ENCODE data around the gene GRB10. TPM values are rescaled to one million over a fixed set of nuclear protein-coding genes. Genes with fewer than 3 reads are reported as not detected.

GRB10 gene
- total and polyA plus RNA-seq, 2 donors (not counting 3 experiments of a cell fraction or from before 2014, with no cell fraction given): 43.7 to 240 TPM

DNA sequence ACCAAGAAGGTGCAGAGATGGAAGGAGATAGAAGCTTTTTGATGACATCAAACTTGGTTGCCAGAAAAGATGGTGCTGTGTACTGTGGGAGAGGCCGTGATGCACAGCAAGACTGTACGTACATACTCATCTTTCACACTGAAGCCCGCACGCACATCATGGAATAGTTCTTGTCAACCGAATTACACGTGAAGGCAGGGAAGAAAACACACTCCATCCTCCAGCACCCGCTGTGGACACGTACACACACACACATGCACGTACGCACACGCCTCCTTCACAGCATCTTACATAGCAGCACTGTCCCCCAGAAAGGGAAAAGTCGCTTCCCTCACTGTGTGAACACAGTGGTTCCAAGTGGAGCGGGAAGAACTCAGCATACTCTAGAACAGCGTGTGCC, 163.0 kb downstream of the GRB10 start:
- Histone ChIP-seq H3K9ac (replicated peaks; ENCODE audit: extremely low read depth, insufficient read depth, low read length) (no peak overlapping the region), H2AFZ (ENCODE audit: low read depth, low read length) (no peak overlapping the region), H4K20me1 (replicated peaks; ENCODE audit: control insufficient read depth, extremely low read depth, insufficient read depth, low read length) (no peaks in the 10 kb centered on the region), H3K4me2 (ENCODE audit: insufficient read depth, low read length) (no peak overlapping the region), H3K27ac (ENCODE audit: insufficient read depth, low read depth, low read length) (no peak overlapping the region), H3K4me3 (replicated peaks in 1 of 3; ENCODE audit: insufficient read depth in 1 of 3, low read depth in 1 of 3, low read length in 3 of 3) (no peak overlapping the region), H3K9me1 (replicated peaks; ENCODE audit: control insufficient read depth, extremely low read depth, insufficient read depth, low read length) (no peaks in the 10 kb centered on the region), H3K27me3 (ENCODE audit: control insufficient read depth in 2 of 2, insufficient read depth in 2 of 2, low read length in 2 of 2) (no peaks in the 10 kb centered on the region), H3K9me3 (replicated peaks; ENCODE audit: control insufficient read depth, insufficient read depth, low read length) (no peaks in the 10 kb centered on the region), H3K4me1 (ENCODE audit: control insufficient read depth, extremely low read depth, insufficient read depth, low read length) (peaks cover 10% of the 10 kb centered on the region), H3K79me2 (ENCODE audit: control insufficient read depth, insufficient read depth, low read length) (peaks cover 10% of the 10 kb centered on the region), H3K36me3 (ENCODE audit: control insufficient read depth in 2 of 2, extremely low read depth in 1 of 2, insufficient read depth in 2 of 2, low read length in 2 of 2) (peaks cover 21 to 49% of the 10 kb centered on the region in 2 experiments)
- no peak for DNase-seq (ENCODE audit: low read depth, low spot score)
- dilution Hi-C loops (cut with MboI; ENCODE audit: extremely low pct_ligation_motif_present, low sequenced_read_pairs) (no loop called here), intact Hi-C loops (cut with micrococcal nuclease) (no loop called here)
- ChIA-PET CTCF (no interaction called here), POLR2A (no interaction called here)
- no peak for FAIRE-seq
- BruUV-seq (replicated peaks): no TSS peak
- TF ChIP-seq POLR2A (IDR thresholded peaks at IDR 0.05; ENCODE audit: low read depth, low read length): no peak
- TF ChIP-seq GATA2 (IDR thresholded peaks at IDR 0.05; ENCODE audit: insufficient read depth, insufficient read length, low read depth, low read length): no peak
- TF ChIP-seq MYC (IDR thresholded peaks at IDR 0.05; ENCODE audit: low read depth, low read length): no peak
- no peak for TF ChIP-seq FOS (IDR thresholded peaks at IDR 0.05; ENCODE audit: borderline replicate concordance, insufficient read depth, low read length)

DNA sequence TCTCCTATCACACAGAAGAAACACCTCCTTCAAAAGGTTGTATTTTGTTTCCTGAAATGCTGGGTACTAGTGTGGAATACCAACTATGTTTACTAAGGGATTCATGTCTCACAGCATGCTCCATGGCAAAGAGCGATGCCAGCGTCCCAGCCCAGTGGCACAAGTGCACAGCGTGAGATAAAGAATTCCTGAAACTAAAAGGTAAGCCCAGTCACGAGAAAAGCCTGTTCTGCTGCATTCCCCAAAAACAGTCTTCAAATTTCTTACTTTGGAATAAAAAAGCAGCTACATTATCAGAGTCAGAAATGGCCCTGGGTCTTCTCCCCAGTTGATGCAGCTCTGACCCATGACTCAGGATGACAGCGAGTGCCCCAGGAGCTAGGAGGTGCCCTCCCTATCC, 164.4 kb downstream of the GRB10 start:
- no peak for FAIRE-seq
- peaks cover 18 to 58% of the 10 kb centered on the region in 2 experiments for H3K36me3 ChIP-seq (ENCODE audit: control insufficient read depth in 2 of 2, extremely low read depth in 1 of 2, insufficient read depth in 2 of 2, low read length in 2 of 2)
- TF ChIP-seq EZH2 (IDR thresholded peaks at IDR 0.05; ENCODE audit: borderline replicate concordance, low read depth, low read length, severe bottlenecking) (no peak), POLR2A (IDR thresholded peaks at IDR 0.05; ENCODE audit: low read depth, low read length) (no peak), MYC (IDR thresholded peaks at IDR 0.05; ENCODE audit: low read depth, low read length) (no peak), FOS (IDR thresholded peaks at IDR 0.05; ENCODE audit: borderline replicate concordance, insufficient read depth, low read length) (no peak), POLR2AphosphoS5 (IDR thresholded peaks at IDR 0.05; ENCODE audit: insufficient read depth, low read depth, low read length) (no peak), GATA2 (IDR thresholded peaks at IDR 0.05; ENCODE audit: insufficient read depth, insufficient read length, low read depth, low read length) (no peak)
- TF ChIP-seq, protein P1, sequence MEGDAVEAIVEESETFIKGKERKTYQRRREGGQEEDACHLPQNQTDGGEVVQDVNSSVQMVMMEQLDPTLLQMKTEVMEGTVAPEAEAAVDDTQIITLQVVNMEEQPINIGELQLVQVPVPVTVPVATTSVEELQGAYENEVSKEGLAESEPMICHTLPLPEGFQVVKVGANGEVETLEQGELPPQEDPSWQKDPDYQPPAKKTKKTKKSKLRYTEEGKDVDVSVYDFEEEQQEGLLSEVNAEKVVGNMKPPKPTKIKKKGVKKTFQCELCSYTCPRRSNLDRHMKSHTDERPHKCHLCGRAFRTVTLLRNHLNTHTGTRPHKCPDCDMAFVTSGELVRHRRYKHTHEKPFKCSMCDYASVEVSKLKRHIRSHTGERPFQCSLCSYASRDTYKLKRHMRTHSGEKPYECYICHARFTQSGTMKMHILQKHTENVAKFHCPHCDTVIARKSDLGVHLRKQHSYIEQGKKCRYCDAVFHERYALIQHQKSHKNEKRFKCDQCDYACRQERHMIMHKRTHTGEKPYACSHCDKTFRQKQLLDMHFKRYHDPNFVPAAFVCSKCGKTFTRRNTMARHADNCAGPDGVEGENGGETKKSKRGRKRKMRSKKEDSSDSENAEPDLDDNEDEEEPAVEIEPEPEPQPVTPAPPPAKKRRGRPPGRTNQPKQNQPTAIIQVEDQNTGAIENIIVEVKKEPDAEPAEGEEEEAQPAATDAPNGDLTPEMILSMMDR (IDR thresholded peaks at IDR 0.05; ENCODE audit: extremely low read depth in 1 of 2, insufficient read depth in 1 of 2, low read depth in 1 of 2, low read length in 2 of 2): no peak
- TF ChIP-seq, protein P2, sequence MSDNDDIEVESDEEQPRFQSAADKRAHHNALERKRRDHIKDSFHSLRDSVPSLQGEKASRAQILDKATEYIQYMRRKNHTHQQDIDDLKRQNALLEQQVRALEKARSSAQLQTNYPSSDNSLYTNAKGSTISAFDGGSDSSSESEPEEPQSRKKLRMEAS (IDR thresholded peaks at IDR 0.05; ENCODE audit: insufficient read depth, insufficient read length): no peak
- dilution Hi-C loops (cut with MboI; ENCODE audit: extremely low pct_ligation_motif_present, low sequenced_read_pairs): no loop called here
- no peaks in the 10 kb centered on the region for H3K9me3 ChIP-seq (replicated peaks; ENCODE audit: control insufficient read depth, insufficient read depth, low read length)
- H3K27ac ChIP-seq (ENCODE audit: insufficient read depth, low read depth, low read length): no peak overlapping the region
- no peaks in the 10 kb centered on the region for H4K20me1 ChIP-seq (replicated peaks; ENCODE audit: control insufficient read depth, extremely low read depth, insufficient read depth, low read length)
- DNase-seq (ENCODE audit: low read depth, low spot score): no peak
- no peak overlapping the region for H3K4me2 ChIP-seq (ENCODE audit: insufficient read depth, low read length)
- POLR2A ChIA-PET: no interaction called here
- H3K79me2 ChIP-seq (ENCODE audit: control insufficient read depth, insufficient read depth, low read length): peaks cover 10% of the 10 kb centered on the region
- H3K27me3 ChIP-seq (ENCODE audit: control insufficient read depth in 2 of 2, insufficient read depth in 2 of 2, low read length in 2 of 2): no peaks in the 10 kb centered on the region
- peaks cover 10% of the 10 kb centered on the region for H3K4me1 ChIP-seq (ENCODE audit: control insufficient read depth, extremely low read depth, insufficient read depth, low read length)
- no peak overlapping the region for H3K9ac ChIP-seq (replicated peaks; ENCODE audit: extremely low read depth, insufficient read depth, low read length)
- no peak overlapping the region for H2AFZ ChIP-seq (ENCODE audit: low read depth, low read length)
- H3K9me1 ChIP-seq (replicated peaks; ENCODE audit: control insufficient read depth, extremely low read depth, insufficient read depth, low read length): no peaks in the 10 kb centered on the region
- no TSS peak for BruUV-seq (replicated peaks)
- no peak overlapping the region for H3K4me3 ChIP-seq (replicated peaks in 1 of 3; ENCODE audit: insufficient read depth in 1 of 3, low read depth in 1 of 3, low read length in 3 of 3)
- CTCF ChIA-PET: interaction anchor here (1.2 to 2.3 kb wide), 2 partner anchors 15 to 523 kb away, joined by 4 to 11 read pairs; no protein-coding TSS in a partner anchor
- intact Hi-C loops (cut with micrococcal nuclease): no loop called here

Measured in endothelial cell of umbilical vein (primary cell).